SK-N-DZ (cell line): ENCODE data around the gene GEMIN4.
"Not testable (repeated sequence)": the region's sequence is repeated elsewhere in the genome, so short reads cannot be mapped to it uniquely, and the experiment has no call there.

ENCODE experiments used
- DNase-seq: peaks from one replicate; pipeline ENCODE4 v3.0.0-alpha.2; 2015; ENCODE audit warnings: low spot score

The GEMIN4 gene

DNA sequence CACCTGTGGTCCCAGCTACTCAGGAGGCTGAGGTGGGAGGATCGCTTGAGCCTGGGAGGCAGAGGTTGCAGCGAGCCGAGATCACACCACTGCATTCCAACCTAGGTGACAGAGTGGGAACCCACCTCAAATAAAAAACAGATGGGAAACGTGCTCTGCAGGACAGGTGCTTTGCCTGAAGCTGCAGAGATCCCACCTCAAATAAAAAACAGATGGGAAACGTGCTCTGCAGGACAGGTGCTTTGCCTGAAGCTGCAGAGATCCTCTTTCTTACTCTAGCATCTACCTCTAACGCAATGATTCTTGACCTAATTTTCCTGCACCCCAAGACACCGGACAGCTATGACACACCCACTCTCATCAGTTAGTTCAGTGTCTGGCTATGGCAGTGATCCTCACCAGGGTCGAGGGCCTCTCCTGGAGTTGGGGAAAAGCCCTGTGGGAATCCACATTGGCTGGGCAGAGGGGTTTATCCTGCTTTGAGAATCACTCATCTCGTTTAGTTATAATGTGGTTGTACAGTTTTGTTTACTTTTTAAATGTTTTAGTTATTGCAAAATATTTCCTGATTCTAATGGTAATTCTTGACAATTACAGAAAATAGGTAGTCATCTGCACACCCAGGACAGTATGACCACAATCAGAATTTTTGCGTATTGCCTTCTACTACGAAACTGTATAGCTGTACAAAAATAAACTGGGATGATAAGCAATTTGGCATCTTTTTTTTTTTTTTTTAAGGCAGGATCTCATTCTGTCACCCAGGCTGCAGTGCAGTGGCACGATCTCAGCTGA lies 48.8 kb downstream of the GEMIN4 start:
- DNase-seq = no peak

DNA sequence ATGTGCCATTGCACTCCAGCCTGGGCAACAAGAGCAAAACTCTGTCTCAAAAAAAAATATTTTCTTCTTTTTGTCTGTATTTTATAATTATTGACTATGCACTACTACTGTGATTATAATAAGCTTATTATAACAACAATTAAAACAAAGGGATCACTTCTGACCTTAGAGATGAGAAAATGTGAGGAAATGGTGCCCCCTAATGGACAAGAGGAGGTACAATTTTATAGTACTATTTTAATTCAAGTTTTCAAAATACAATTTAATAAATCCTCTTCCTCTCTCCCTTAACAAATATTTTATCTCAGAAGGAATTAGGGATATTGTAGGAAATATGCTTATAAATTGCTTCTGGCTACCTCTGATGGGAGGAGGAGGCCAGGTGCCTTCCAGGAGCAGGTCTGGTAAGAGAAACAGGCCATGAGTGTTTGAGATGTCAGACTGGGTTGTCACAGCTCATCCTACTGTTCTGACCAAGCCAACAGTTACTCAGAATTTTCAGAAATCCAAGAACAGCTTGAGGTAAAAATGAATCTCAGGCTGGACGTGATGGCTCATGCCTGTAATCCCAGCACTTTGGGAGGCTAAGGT lies 51.5 kb downstream of the GEMIN4 start:
- DNase-seq = peak; percentile 45

DNA sequence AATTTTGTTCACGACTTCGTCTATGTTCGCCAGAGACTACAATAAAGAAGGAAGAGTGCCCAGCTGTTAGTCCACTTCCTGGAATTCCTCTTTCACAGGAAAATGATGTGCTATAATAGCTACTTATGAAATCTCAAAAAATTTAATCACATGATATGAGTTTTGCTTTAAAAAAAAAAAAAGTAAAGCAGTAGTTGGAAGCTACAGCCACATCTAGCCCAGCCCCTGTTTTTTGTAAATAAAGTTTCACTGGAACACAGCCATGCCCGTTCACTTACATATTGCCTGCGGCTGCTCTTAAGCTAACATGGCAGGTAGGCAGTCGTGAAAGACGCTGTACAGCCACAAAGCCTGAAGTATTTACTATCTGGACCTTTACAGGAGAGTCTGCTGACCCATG lies 52.7 kb downstream of the GEMIN4 start:
- no peak for DNase-seq

DNA sequence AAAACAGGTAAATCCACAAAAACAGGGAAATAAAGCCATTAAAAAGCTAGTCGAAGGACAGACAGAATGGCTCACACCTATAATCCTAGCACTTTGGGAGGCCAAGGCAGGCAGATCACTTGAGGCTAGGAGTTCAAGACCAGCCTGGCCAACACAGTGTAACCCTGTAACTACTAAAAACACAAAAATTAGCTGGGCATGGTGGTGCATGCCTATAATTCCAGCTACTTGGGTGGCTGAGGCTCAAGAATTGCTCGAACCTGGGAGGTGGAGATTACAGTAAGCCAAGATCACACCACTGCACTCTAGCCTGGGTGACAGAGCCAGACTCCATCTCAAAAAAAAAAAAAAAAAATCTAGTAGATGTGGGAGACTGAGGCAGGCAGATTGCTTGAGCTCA lies 54.0 kb downstream of the GEMIN4 start:
- not testable (repeated sequence) for DNase-seq

DNA sequence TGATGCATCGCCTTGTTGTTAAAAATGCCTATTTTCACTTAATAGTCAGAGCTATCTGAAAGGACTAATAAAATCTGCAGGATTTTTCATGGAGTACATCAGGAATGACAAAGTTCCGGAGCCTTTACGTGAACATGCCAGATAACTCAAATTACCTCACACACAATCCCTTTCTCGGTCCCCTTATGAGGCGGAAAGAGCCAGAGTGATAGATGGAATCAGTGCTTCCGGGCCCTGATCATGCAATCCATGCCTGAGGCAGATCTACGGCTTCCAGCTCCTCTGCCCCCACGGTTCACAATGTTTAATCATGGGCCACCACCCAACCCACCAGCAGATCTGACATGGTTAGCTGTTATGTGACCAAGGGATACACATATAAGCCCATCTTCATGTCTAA lies 54.4 kb downstream of the GEMIN4 start:
- DNase-seq = no peak

DNA sequence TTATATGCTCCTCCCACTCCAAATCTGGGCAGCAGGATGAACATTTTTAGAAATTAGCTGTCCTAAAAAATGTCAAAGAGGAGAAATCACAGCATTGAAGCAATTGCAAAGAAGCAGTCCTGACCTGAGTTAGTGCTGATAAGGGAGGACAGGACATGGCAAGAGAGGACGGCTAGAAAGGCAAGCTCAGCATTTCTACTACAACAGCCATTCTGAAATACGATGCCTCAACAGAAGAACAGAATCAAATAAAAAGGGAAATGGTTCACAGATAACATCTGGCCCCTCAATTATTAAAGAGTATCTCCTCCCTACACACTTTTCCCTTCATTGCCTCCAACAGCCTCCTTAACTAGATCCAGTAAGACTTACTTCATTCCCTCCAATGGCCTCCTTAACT lies 55.7 kb downstream of the GEMIN4 start:
- DNase-seq = peak; percentile 66
